AG09319 (cell line): ENCODE data around the gene UGGT1.
"Not testable (repeated sequence)": the region's sequence is repeated elsewhere in the genome, so short reads cannot be mapped to it uniquely, and the experiment has no call there.

Source experiments
- DNase-seq: peaks from one replicate; pipeline ENCODE4 v3.0.0-alpha.2; 2010; ENCODE audit warnings: low read depth; ENCODE audit errors: extremely low read depth
- CTCF ChIP-seq: IDR thresholded peaks from 2 replicates; pipeline ENCODE4 v1.5.1; 2011; ENCODE audit warnings: low read depth, mild to moderate bottlenecking, inconsistent platforms, low read length, moderate library complexity

UGGT1 gene

GRCh38 chr2:128170776-128171175, 79.8 kb downstream of the UGGT1 start:
- TF ChIP-seq CTCF = no peak
- DNase-seq = no peak

- no peak for DNase-seq
Observed at GRCh38 chr2:128172191-128172590, 81.2 kb downstream of the UGGT1 start.

GRCh38 chr2:128174067-128174466, 83.1 kb downstream of the UGGT1 start:
- not testable (repeated sequence) for DNase-seq

More at GRCh38 chr2:128172191-128172590, 81.2 kb downstream of the UGGT1 start:
- peak; percentile 26 for TF ChIP-seq CTCF

DNA sequence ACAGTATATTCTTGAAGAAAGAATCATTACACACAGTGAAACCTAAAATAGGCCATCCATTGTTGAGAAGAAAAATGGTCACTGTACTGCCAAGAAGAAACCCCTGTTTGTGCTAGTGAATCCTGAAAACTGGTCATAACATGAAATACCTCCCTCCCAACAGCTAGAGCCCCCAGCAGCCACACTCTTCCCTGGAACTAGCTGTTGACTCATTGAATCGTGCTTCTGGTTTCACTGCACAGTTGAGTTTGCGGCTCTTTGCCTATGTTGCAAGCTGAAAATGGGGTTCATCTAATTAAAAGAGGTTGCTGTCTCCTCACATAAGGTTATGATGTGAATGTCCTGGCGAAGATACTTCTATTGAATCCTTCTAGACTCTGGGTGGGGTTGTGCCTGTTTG, 86.3 kb downstream of the UGGT1 start:
- no peak for TF ChIP-seq CTCF
- DNase-seq = no peak

GRCh38 chr2:128178149-128178649, 87.2 kb downstream of the UGGT1 start:
- no peak for DNase-seq
- no peak for TF ChIP-seq CTCF

GRCh38 chr2:128178650-128179460, 87.9 kb downstream of the UGGT1 start:
- peak; percentile 91 for TF ChIP-seq CTCF
- peak; percentile 59 for DNase-seq

DNA sequence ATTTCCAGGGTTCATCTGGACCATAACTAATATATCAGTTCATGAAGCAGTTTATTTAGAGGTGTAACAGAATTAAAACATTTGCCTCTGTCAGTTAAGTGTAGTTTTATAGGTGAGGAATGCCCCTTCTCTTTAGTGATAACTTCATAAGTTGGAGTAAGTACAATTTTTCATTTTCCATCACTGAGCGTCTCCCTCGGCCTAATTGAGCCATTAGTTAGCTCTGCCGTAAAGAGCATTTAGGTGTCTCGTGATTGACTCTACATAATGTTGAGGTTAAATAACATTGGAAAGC, 88.4 kb downstream of the UGGT1 start:
- DNase-seq = no peak
- no peak for TF ChIP-seq CTCF

- TF ChIP-seq CTCF = no peak
- no peak for DNase-seq
Observed at GRCh38 chr2:128180031-128180430, 89.0 kb downstream of the UGGT1 start.
